Measurements from ENCODE around the gene TGFB2.

Gene TGFB2

DNA sequence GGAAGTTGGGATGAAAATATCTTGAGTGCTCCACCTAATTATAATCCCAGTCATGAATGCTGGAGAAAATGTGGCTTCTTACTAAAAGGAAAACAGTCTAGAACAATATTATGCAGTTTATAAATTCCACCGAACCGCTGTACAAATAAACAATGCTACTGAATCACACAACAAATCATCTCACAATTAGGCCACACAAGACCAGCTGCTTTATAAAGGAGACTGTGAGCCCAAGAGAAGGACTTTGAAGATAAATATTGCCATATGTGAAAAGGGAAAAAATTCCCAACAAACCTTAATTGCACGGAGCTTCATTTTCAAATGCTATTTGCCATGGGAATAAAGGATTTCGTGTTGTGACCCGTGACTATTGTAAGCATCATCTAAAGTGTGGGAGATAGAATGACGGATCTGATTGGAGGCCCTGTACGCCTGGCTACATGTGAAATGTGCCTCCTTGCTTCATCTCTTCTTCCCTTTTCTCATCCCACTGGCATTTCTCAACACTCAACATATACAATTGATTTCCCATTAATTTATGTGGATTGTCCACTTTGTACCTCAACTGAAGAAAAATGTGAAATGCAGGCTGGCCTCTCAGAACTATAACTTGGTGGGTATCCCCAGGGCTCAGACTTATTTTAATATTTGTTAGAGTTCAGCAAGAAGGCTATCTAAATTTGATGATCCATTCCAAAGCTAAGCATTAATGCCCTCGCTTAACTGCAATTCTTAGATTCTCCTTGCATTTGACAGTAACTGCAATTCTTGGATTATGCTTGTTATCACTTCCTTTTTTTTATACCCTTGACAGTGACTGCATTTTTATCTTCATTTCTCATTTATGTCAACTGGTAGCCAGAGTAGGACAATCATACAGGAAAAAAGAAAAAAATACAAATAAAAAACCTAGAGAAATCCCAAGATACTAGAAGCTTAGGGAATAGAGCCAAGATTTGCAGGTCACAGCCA is 122.3 kb downstream of the TGFB2 start:
- DNase-seq = no peak

DNA sequence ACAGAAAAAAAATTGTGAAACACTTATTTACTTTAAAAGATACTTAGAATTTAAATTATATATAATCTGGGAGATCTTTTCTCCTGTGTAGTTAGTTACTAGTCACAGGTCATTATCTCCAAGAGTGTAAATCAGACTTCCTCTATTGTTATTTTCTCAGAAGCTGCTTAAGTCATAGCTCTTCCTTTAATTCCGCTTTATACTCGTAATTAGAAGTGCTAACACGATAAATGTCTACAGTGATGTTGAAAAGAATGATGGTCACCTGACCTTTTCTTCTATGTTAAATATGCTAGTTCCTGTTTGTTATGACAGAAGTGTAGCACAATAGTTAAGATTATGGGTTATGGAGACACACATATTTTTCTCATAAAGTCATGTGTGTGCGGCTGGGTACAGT is 123.6 kb downstream of the TGFB2 start:
- no peak for DNase-seq

GRCh38 chr1:218472885-218473284 is 127.7 kb downstream of the TGFB2 start:
- no peak for DNase-seq

- no peak for DNase-seq
Measured at GRCh38 chr1:218473522-218473921, 128.4 kb downstream of the TGFB2 start.

DNA sequence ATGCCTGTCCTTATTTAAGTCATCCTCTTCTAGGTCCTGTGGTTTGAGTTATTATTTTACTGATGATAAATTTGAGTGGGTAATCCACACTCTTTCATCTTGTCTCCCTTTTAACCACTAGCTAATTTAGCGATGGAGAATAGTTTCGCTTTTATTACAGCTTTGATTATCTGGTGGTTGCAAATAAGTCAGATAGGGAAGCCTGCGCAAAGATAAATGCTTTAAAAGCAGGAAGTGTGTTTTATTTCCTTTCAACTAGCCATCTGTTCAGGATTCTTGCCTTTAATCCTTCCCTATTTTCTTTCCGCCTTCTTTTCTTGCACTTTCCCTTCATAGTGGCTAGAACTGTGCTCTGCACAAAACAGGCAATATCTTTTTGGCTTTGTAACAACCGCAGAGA is 129.0 kb downstream of the TGFB2 start:
- no peak for DNase-seq

DNA sequence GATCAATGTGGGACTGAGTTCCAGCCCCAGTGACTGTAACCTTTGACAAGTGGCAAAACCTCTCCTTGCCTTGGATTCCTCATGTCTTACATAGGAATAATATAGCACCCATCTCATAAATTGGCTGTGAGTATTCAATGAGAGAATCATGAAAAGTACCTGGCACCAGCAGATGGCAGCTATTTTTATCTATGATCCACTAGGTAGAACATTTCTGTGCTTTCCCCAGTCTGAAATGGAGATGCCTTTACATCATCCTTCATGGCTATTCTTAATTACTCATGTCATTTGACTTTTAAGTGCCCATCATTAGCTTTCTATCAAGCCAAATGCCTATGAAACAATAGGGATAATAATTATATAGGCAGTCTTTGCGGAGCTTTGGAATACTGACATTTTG is 130.1 kb downstream of the TGFB2 start:
- DNase-seq = no peak

DNA sequence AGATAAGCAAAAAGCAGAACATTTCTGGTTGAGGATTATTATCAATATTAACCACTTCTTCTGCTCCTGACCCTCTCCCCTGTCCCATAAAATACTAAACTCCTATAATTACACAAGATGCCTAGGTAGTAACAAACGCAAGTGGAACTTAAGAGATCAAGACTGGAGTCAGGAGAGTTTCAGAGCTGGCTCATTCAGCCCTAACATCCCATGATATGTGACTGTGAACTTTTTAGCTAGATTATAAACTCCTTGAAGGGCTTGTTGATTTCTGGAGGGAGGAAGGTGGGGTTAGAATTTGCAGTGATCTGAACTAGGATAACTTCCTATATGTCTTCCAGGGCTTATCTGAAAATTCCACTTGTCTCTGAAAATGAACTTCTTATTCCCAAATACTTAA is 130.6 kb downstream of the TGFB2 start:
- no peak for DNase-seq

- DNase-seq = no peak
Measured at GRCh38 chr1:218476385-218476784, 131.2 kb downstream of the TGFB2 start.

DNA sequence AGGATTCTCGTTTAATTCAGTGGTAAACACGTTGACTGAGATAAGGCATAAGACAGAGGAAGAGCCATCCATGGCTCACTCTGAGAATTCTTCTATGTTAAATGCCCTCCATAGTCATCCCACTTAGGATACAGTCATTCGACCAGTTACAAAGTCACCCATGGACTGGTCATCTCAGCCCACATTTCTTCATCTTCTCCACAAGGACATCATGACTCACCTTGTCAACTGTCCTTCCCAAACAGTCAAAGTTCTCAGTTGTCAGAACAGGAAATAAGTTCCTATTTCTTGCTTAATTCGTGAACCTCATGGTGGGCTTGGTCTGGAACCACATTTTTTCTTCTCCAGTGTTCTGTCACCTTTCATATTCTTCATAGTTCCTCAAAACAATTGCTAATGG is 133.2 kb downstream of the TGFB2 start:
- DNase-seq = no peak

GRCh38 chr1:218479436-218480115 is 134.4 kb downstream of the TGFB2 start:
- no peak for DNase-seq

GRCh38 chr1:218480137-218480536 is 135.0 kb downstream of the TGFB2 start:
- DNase-seq = no peak

DNA sequence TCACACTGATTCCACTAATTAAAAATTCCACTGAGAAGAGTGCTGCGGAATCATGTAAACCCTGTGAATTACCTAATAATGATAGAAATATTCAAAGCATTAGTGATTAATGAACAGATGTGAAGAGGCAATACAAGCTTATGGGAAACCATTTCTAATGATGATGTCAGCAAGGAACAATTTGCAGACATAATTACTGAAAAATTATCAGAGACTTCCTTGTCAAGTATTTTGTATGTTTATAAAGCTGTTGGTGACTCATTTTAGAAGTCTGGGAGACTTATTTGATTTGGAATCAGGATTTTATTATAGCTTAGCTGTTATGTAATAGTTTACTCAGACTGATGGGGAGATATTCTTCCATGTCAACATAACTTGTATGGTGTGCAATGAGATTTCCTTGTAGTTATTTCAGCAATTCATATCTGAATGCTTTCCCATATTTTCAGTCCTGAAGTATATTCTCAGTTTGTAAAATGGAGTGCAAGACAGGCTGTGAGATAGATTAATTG is 135.5 kb downstream of the TGFB2 start:
- DNase-seq = no peak

DNA sequence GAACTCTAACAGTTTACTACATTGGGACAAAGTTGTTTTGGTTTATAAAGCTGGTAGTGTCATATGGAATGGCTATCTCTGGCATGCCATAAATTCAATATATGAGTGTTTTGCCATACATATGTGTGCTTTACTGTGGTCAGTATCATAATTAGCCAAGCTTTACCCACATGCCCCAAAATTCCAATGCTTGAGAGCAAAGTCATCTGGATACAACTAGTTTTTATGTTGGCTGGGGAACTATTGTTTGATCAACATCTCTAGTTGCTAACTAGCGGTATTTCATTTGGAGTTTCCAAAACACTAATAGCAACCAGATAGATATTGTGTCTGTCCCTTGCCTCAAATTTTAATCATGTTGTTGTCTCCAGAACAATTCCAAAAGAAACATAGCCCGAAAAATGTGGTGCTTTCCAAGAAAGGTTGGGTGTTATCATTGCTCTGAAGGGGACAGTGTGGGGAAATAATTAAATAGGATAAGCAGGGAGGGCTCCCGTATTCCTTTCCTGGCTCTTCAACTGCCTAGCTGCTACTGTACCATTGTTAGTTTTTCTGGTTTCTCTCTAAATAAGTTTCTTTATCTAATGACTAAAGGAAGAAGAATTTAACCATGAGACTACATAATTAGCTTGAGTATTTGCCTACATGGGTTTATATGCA is 136.1 kb downstream of the TGFB2 start:
- no peak for DNase-seq

- no peak for DNase-seq
Measured at GRCh38 chr1:218482683-218483082, 137.5 kb downstream of the TGFB2 start.

GRCh38 chr1:218485241-218485928 is 140.2 kb downstream of the TGFB2 start:
- no peak for DNase-seq

DNA sequence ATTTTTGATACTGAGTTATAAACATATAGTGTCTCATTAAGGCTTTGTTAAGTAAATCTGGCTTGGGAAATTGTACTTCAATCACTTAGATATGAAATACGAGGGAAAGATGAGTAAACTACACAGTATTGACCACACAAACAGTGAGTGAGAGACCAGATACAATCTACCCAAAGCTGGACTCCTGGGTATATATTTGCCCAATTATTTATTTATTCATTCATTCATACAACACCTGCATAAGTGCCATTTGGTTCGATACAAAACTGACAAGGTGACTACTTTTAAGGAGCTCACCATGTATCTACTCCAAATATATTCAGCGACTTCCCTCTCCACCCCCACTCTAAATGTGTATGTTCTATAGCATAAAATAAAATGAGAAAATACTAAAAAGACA is 143.4 kb downstream of the TGFB2 start:
- no peak for DNase-seq

- no peak for DNase-seq
Measured at GRCh38 chr1:218488986-218489385, 143.8 kb downstream of the TGFB2 start.

DNA sequence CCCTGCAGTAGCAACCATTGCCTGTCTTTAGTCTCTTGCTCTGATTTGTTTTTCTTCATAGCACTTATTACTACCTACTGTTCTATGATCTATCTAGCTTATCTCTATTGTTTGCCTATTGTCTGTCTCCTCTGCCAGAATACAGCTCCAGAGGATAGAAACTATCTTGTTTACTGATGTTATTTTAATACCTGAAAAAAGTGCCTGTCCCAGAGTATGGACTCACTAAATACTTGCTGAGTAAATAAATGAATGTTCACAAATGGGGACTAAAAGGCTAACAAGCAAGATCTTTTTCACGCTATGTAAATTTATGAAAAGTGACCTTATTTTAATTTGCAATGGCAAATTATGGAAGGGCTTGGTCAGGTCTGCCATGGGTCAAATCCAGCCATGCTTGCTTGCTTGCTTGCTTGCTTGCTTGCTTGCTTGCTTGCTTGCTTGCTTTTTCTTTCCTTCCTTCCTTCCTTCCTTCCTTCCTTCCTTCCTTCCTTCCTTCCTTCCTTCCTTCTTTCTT is 145.3 kb downstream of the TGFB2 start:
- DNase-seq = no peak

GRCh38 chr1:218492874-218493273 is 147.7 kb downstream of the TGFB2 start:
- no peak for DNase-seq

GRCh38 chr1:218493986-218494385 is 148.8 kb downstream of the TGFB2 start:
- no peak for DNase-seq
